H9 (cell line): Measurements from ENCODE around the gene TAF1C. TPM values are rescaled to one million over a fixed set of nuclear protein-coding genes. Genes with fewer than 3 reads are reported as not detected.

Source experiments
- DNase-seq: peaks from one replicate; pipeline ENCODE4 v3.0.0-alpha.2; 2017
- H2AFZ ChIP-seq: one replicate; pipeline ENCODE4 v1.6.1; 2013; ENCODE audit warnings: mild to moderate bottlenecking, low read length, control low read depth, moderate library complexity
- H2AK5ac ChIP-seq: 2 replicates; pipeline ENCODE4 v1.6.1; 2013; ENCODE audit warnings: low read length, control low read depth, mixed read lengths; ENCODE audit not compliant: insufficient read length
- H2BK120ac ChIP-seq: one replicate; pipeline ENCODE4 v1.6.1; 2013; ENCODE audit warnings: low read depth, mild to moderate bottlenecking, low read length, control low read depth, inconsistent platforms; ENCODE audit not compliant: poor library complexity, severe bottlenecking
- H2BK12ac ChIP-seq: 2 replicates; pipeline ENCODE4 v1.6.1; 2013; ENCODE audit warnings: low read length, control low read depth, mixed read lengths, low read depth; ENCODE audit not compliant: insufficient read length
- H2BK15ac ChIP-seq: 2 replicates; pipeline ENCODE4 v1.6.1; 2013; ENCODE audit warnings: low read depth, low read length, control low read depth
- H2BK20ac ChIP-seq: one replicate; pipeline ENCODE4 v1.6.1; 2013; ENCODE audit warnings: low read depth, mild to moderate bottlenecking, low read length, control low read depth, inconsistent platforms; ENCODE audit not compliant: poor library complexity, severe bottlenecking
- H2BK5ac ChIP-seq: 2 replicates; pipeline ENCODE4 v1.6.1; 2013; ENCODE audit warnings: low read length, control low read depth, mixed read lengths; ENCODE audit not compliant: insufficient read length
- H3K14ac ChIP-seq: 2 replicates; pipeline ENCODE4 v1.6.1; 2013; ENCODE audit warnings: low read length, control low read depth; ENCODE audit not compliant: insufficient read depth
- H3K18ac ChIP-seq: 2 replicates; pipeline ENCODE4 v1.6.1; 2013; ENCODE audit warnings: low read depth, mild to moderate bottlenecking, mixed read lengths, low read length, control low read depth; ENCODE audit not compliant: insufficient read length
- H3K23ac ChIP-seq: 2 replicates; pipeline ENCODE4 v1.6.1; 2013; ENCODE audit warnings: low read length, control low read depth, mixed read lengths, low read depth; ENCODE audit not compliant: insufficient read length
- H3K23me2 ChIP-seq: 2 replicates; pipeline ENCODE4 v1.6.1; 2013; ENCODE audit warnings: low read depth, mild to moderate bottlenecking, mixed read lengths, low read length, control low read depth; ENCODE audit not compliant: insufficient read length, poor library complexity, severe bottlenecking
- H3K27ac ChIP-seq: 2 replicates; pipeline ENCODE4 v1.5.1; 2013; ENCODE audit warnings: low read length, control low read depth, mixed read lengths, low read depth; ENCODE audit not compliant: insufficient read length
- H3K27me3 ChIP-seq: 2 replicates; pipeline ENCODE4 v1.6.1; 2013; ENCODE audit warnings: low read length, control low read depth, inconsistent platforms; ENCODE audit not compliant: insufficient read depth
- H3K4ac ChIP-seq: 2 replicates; pipeline ENCODE4 v1.6.1; 2013; ENCODE audit warnings: low read depth, mild to moderate bottlenecking, control low read depth, inconsistent platforms, low read length, moderate library complexity
- H3K4me1 ChIP-seq: 2 replicates; pipeline ENCODE4 v1.6.1; 2013; ENCODE audit warnings: low read length, control low read depth, inconsistent platforms; ENCODE audit not compliant: insufficient read depth
- H3K4me2 ChIP-seq: 2 replicates; pipeline ENCODE4 v1.6.1; 2013; ENCODE audit warnings: low read length, control low read depth, mixed read lengths; ENCODE audit not compliant: insufficient read length, insufficient read depth
- H3K56ac ChIP-seq: 2 replicates; pipeline ENCODE4 v1.6.1; 2013; ENCODE audit warnings: low read depth, mild to moderate bottlenecking, mixed read lengths, low read length, control low read depth; ENCODE audit not compliant: insufficient read length
- H3K79me1 ChIP-seq: 2 replicates; pipeline ENCODE4 v1.6.1; 2013; ENCODE audit warnings: low read depth, mild to moderate bottlenecking, moderate library complexity, low read length, control low read depth, inconsistent platforms; ENCODE audit not compliant: insufficient read depth, poor library complexity, severe bottlenecking
- H3K79me2 ChIP-seq: 2 replicates; pipeline ENCODE4 v1.6.1; 2013; ENCODE audit warnings: low read length, control low read depth, inconsistent platforms; ENCODE audit not compliant: insufficient read depth
- H3K9ac ChIP-seq: 2 replicates; pipeline ENCODE4 v1.6.1; 2013; ENCODE audit warnings: low read length, control low read depth, mixed read lengths; ENCODE audit not compliant: insufficient read length; ENCODE audit errors: extremely low read depth
- H3K9me3 ChIP-seq: one replicate; pipeline ENCODE4 v1.6.1; 2013; ENCODE audit warnings: low read depth, low read length, inconsistent platforms; ENCODE audit not compliant: control insufficient read depth
- H3T11ph ChIP-seq: one replicate; pipeline ENCODE4 v1.6.1; 2013; ENCODE audit warnings: mild to moderate bottlenecking, low read length, control low read depth, inconsistent platforms
- H4K20me1 ChIP-seq: one replicate; pipeline ENCODE4 v1.6.1; 2013; ENCODE audit not compliant: control insufficient read depth, insufficient read length, insufficient read depth
- H4K5ac ChIP-seq: 2 replicates; pipeline ENCODE4 v1.6.1; 2013; ENCODE audit warnings: low read depth, mild to moderate bottlenecking, mixed read lengths, low read length, control low read depth; ENCODE audit not compliant: insufficient read length
- H4K8ac ChIP-seq: replicated peaks from 2 replicates; pipeline ENCODE4 v1.6.1; 2013; ENCODE audit warnings: low read length, control low read depth, mixed read lengths, low read depth; ENCODE audit not compliant: insufficient read length
- H4K91ac ChIP-seq: 2 replicates; pipeline ENCODE4 v1.6.1; 2013; ENCODE audit warnings: low read depth, mild to moderate bottlenecking, moderate library complexity, mixed read lengths, low read length, control low read depth; ENCODE audit not compliant: insufficient read length
- H3K27ac Mint-ChIP-seq, 3 experiments: 2 replicates in 2 of 3; 3 replicates in 1 of 3; pipeline ENCODE4 v1.8.0; 2020 to 2021; ENCODE audit warnings: mixed read lengths in 3 of 3, mild to moderate bottlenecking in 1 of 3, moderate library complexity in 1 of 3
- H3K27me3 Mint-ChIP-seq: 2 replicates; pipeline ENCODE4 v1.8.0; 2021; ENCODE audit warnings: low read depth, mild to moderate bottlenecking, moderate library complexity, mixed read lengths
- H3K36me3 Mint-ChIP-seq, 3 experiments: 2 replicates in 2 of 3; 3 replicates in 1 of 3; pipeline ENCODE4 v1.8.0; 2020 to 2021; ENCODE audit warnings: low read depth in 3 of 3, mixed read lengths in 3 of 3; ENCODE audit not compliant: insufficient read depth in 1 of 3
- H3K4me1 Mint-ChIP-seq, 2 experiments: 2 replicates each; pipeline ENCODE4 v1.8.0; 2020; ENCODE audit warnings: mixed read lengths in 2 of 2
- H3K4me3 Mint-ChIP-seq, 2 experiments: 2 replicates in 1 of 2; 3 replicates in 1 of 2; pipeline ENCODE4 v1.8.0; 2020 to 2021; ENCODE audit warnings: mild to moderate bottlenecking in 2 of 2, mixed read lengths in 2 of 2, moderate library complexity in 1 of 2
- H3K9me3 Mint-ChIP-seq, 2 experiments: 2 replicates in 1 of 2; 3 replicates in 1 of 2; pipeline ENCODE4 v1.8.0; 2020; ENCODE audit warnings: mild to moderate bottlenecking in 2 of 2, mixed read lengths in 2 of 2, moderate library complexity in 1 of 2
- WGBS: extraction: QIAGEN DNeasy Blood & Tissue Kit; methylation state at CpG from one replicate; pipeline ENCODE4 v1.1.7; 2013; ENCODE audit warnings: missing lambda C conversion rate, low lambda C conversion rate, mixed read lengths; ENCODE audit not compliant: insufficient read length; ENCODE audit errors: extremely low coverage; 5-methylcytosine and 5-hydroxymethylcytosine counted together
- total RNA-seq: library from RNA; stranded (reverse); gene quantifications from 2 replicates; pipeline ENCODE4 v1.2.1, GENCODE V29; 2021
- TF ChIP-seq, protein P1 (sequence below): fragments of 200-600 bp; sonication (generic); conservative IDR thresholded peaks from 3 replicates; pipeline ENCODE4 v1.8.0; 2021; ENCODE audit warnings: antibody characterized with exemption, mild to moderate bottlenecking

The TAF1C gene
- total RNA-seq, 1 experiment from 2014 or later, result 78.6 TPM

DNA sequence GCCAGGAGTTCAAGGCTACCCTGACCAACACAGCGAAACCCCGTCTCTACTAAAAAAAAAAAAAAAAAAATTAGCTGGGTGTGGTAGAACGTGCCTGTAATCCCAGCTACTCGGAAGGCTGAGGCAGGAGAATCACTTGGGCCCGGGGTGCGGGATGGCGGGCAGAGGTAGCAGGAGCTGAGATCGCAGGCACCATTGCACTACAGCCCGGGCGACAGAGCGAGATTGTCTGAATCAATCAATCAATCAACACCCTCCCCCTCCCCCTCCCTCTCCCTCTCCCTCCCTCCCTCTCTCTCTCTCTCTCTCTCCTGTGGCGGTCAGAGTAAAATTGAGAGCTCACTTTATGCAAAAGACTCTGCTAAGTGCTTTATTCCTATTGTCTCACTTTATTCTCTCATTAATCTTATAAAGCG lies 43.1 kb downstream of the TAF1C start:
- no peak overlapping the region for H3K14ac ChIP-seq
- H2BK20ac ChIP-seq, result no peak overlapping the region
- no peak overlapping the region for H4K5ac ChIP-seq
- peaks cover 3% of the 10 kb centered on the region for H3K79me1 ChIP-seq
- H2AFZ ChIP-seq, result no peak overlapping the region
- H3K18ac ChIP-seq, result no peak overlapping the region
- H4K8ac ChIP-seq, result no peak overlapping the region
- H2BK120ac ChIP-seq, result no peak overlapping the region
- peaks cover 4% of the 10 kb centered on the region; the same call in 1 of the 2 replicates for H3K79me2 ChIP-seq
- no peak overlapping the region for H3K9ac ChIP-seq
- no peaks in the 10 kb centered on the region for H3K9me3 ChIP-seq
- H3K27me3 Mint-ChIP-seq, result peaks cover 16% of the 10 kb centered on the region
- H2AK5ac ChIP-seq, result no peak overlapping the region
- H3K4me2 ChIP-seq, result peak overlapping the region; percentile 77
- H3K4me1 Mint-ChIP-seq, result peaks cover 22 to 29% of the 10 kb centered on the region in 2 experiments
- H3K27ac Mint-ChIP-seq, result no peak overlapping the region; a peak in 1 of 7 replicates
- peaks cover 4 to 18% (median 6%) of the 10 kb centered on the region in 3 experiments; a peak in 6 of 7 replicates for H3K36me3 Mint-ChIP-seq
- H2BK12ac ChIP-seq, result no peak overlapping the region
- H3K23ac ChIP-seq, result no peak overlapping the region
- H3K4ac ChIP-seq, result no peak overlapping the region
- peak overlapping the region; percentile 95 to 99 for H3K4me3 Mint-ChIP-seq
- H3K27ac ChIP-seq, result no peak overlapping the region
- H3K4me1 ChIP-seq, result peaks cover 5% of the 10 kb centered on the region; the same call in 1 of the 2 replicates
- DNase-seq, result no peak
- H2BK5ac ChIP-seq, result no peak overlapping the region
- no peak overlapping the region for H3T11ph ChIP-seq
- WGBS, result no CpG with 5 or more reads among the region's 13 CpGs
- H4K20me1 ChIP-seq, result no peaks in the 10 kb centered on the region
- H3K23me2 ChIP-seq, result peaks cover 9% of the 10 kb centered on the region
- no peak overlapping the region for H4K91ac ChIP-seq
- no peak overlapping the region for H3K56ac ChIP-seq
- TF ChIP-seq, protein P1, sequence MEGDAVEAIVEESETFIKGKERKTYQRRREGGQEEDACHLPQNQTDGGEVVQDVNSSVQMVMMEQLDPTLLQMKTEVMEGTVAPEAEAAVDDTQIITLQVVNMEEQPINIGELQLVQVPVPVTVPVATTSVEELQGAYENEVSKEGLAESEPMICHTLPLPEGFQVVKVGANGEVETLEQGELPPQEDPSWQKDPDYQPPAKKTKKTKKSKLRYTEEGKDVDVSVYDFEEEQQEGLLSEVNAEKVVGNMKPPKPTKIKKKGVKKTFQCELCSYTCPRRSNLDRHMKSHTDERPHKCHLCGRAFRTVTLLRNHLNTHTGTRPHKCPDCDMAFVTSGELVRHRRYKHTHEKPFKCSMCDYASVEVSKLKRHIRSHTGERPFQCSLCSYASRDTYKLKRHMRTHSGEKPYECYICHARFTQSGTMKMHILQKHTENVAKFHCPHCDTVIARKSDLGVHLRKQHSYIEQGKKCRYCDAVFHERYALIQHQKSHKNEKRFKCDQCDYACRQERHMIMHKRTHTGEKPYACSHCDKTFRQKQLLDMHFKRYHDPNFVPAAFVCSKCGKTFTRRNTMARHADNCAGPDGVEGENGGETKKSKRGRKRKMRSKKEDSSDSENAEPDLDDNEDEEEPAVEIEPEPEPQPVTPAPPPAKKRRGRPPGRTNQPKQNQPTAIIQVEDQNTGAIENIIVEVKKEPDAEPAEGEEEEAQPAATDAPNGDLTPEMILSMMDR, result no peak
- H3K9me3 Mint-ChIP-seq, result peaks cover 0 to 9% of the 10 kb centered on the region in 2 experiments; a peak in 1 of 5 replicates
- no peak overlapping the region for H2BK15ac ChIP-seq
- no peaks in the 10 kb centered on the region for H3K27me3 ChIP-seq
